Occipital lobe (tissue), 3 donors: ENCODE results near the gene IMPG1. TPM values are rescaled to one million over a fixed set of nuclear protein-coding genes. Genes with fewer than 3 reads are reported as not detected.

Source experiments
- DNase-seq: peaks from one replicate; lab custom pipeline; 2025; lab: John Stamatoyannopoulos, UW
- small RNA-seq: library from RNA; depleted of rRNA; stranded (forward); fragments of <200 nt; gene quantifications from one replicate; pipeline ENCODE3, GENCODE V24; 2014
- total RNA-seq: library from RNA; depleted of rRNA; stranded (reverse); fragments of >200 nt; gene quantifications from one replicate; pipeline ENCODE4 v1.2.3, GENCODE V29; 2014

Gene IMPG1
- total RNA-seq, 1 donor from 2014 or later, result not detected

GRCh38 chr6:75893776-75894152, 178.7 kb downstream of the IMPG1 start:
- no peak for DNase-seq

DNA sequence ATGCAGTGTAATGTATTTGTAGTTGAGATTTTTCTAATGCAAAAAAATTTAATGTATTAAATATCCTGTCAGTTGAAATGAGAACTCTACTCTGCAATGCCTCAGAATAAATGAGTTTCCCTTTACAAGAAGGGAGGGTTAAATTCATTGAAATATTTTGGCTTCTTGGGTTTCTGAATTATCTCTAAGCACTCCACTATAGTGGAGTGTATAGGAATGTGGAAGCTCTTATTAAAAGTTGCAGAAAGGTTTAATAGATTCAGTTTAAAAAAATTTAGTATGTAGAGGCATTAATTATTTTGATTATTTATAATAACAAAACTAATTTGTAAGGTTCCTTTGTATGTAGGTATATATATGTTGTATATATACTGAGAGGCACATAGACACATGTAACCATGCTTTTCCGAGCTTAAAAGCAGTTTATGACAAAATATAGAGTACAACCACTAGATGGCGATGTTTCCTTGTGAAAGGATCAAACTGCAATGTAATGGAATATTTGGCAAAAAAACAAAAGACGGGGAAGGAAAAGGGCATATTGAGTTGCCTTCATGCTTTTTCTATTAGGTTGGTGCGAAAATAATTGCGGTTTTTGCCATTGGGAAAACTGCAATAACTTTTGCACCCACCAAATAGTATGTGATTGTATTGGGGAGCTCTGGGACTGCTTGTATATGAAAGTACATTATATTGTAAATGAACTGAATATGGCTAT, 179.2 kb downstream of the IMPG1 start:
- DNase-seq, result no peak

DNA sequence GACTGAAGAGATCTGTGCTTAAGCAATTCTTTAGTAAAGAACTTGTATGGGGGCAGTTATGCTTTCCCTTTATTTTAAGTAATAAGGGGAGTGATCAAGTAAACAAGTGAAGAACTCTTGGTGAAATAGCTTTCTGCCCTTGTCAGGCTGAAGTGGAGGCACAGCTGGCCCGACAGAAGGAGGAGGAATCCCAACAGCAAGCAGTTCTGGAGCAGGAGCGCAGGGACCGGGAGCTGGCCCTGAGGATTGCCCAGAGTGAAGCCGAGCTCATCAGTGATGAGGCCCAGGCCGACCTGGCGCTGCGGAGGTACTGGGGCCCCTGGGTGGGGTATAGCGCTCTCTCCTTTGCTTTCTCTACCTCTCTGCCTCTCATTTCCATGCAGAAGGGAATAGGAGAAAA, 180.1 kb downstream of the IMPG1 start:
- no peak for DNase-seq

DNA sequence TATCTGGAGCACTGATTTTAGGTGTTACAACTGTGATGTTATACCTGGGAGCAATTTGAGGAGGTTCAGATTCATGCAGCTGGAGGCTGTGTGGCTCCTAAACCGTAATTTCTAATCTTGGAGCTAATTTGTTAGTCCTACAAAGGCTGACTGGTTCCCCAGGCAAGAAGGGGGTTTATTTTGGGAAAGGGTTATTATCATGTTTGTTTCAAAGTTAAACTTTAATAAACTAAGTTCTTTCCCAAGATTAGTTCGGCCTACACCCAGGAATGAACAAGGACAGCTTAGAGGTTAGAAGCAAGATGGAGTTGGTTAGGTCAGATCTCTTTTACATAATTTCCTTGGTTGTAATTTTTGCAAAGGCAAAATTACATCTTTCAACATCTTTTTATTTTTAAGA, 187.6 kb downstream of the IMPG1 start:
- no peak for DNase-seq

- no peak for DNase-seq
Observed at GRCh38 chr6:75882734-75883133, 189.7 kb downstream of the IMPG1 start.

DNA sequence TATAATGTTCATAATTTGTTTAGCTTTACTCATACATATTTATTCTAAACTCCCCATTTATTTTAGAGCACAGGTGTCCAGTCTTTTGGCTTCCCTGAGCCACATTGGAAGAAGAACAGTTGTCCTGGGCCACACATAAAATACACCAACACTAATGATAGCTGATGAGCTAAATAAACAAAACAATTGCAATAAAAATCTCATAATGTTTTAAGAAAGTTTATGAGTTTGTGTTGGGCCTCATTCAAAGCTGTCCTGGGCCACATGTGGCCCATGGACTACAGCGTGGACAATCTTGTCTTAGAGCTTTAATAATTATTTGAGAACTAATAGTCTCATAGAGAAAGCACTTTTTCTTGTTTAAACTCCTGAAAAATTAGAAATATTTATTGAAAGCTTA, 192.2 kb downstream of the IMPG1 start:
- no peak for DNase-seq

- DNase-seq, result no peak
Observed at GRCh38 chr6:75876152-75876551, 196.3 kb downstream of the IMPG1 start.

GRCh38 chr6:75874224-75874623, 198.2 kb downstream of the IMPG1 start:
- DNase-seq, result no peak

Small RNA genes within 50 kb of the gene (small RNA-seq; reads per million reads assigned to genes)
- gene RF00019 (not detected), gene RNU6-248P (not detected)
